ENCODE data around the gene STK40.

The STK40 gene

GRCh38 chr1:36297062-36297461 lies 88.7 kb downstream of the STK40 start:
- Histone ChIP-seq H3K27ac (no peak overlapping the region), H3K36me3 (replicated peaks) (peaks cover 61% of the 10 kb centered on the region), H3K27me3 (replicated peaks) (no peaks in the 10 kb centered on the region), H3K4me3 (ENCODE audit: low read depth, low read length) (no peak overlapping the region)
- DNase-seq: no peak
- in situ Hi-C loops (cut with HindIII; ENCODE audit: low pct_ligation_motif_present, low sequenced_read_pairs): no loop called here
- TF ChIP-seq, protein P1, sequence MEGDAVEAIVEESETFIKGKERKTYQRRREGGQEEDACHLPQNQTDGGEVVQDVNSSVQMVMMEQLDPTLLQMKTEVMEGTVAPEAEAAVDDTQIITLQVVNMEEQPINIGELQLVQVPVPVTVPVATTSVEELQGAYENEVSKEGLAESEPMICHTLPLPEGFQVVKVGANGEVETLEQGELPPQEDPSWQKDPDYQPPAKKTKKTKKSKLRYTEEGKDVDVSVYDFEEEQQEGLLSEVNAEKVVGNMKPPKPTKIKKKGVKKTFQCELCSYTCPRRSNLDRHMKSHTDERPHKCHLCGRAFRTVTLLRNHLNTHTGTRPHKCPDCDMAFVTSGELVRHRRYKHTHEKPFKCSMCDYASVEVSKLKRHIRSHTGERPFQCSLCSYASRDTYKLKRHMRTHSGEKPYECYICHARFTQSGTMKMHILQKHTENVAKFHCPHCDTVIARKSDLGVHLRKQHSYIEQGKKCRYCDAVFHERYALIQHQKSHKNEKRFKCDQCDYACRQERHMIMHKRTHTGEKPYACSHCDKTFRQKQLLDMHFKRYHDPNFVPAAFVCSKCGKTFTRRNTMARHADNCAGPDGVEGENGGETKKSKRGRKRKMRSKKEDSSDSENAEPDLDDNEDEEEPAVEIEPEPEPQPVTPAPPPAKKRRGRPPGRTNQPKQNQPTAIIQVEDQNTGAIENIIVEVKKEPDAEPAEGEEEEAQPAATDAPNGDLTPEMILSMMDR (IDR thresholded peaks at IDR 0.05; ENCODE audit: low read depth, low read length, missing control alignments): no peak

DNA sequence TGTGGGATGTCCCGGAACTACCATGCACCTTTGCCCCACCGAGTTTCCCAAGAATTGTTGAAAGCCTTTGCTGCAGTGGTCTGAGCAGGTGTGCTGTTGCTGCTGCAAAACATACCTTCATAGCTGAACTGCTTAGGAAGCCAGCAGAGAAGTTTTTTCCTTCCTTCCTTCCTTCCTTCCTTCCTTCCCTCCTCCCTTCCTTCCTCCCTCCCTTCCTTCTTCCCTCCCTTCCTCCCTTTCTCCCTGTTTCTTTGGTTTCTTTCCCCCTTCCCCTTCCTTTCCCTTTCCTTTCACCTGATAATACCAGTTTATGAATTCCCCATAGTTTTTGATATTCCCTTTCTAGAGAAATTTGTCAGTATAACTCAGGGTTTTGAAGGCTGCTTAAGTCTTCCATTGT lies 90.3 kb downstream of the STK40 start:
- in situ Hi-C loops (cut with HindIII; ENCODE audit: low pct_ligation_motif_present, low sequenced_read_pairs): no loop called here

More for the DNA sequence above, 90.3 kb downstream of the STK40 start:
- DNase-seq: no peak
- Histone ChIP-seq H3K27me3 (replicated peaks) (no peaks in the 10 kb centered on the region), H3K36me3 (replicated peaks) (peaks cover 59% of the 10 kb centered on the region), H3K4me3 (ENCODE audit: low read depth, low read length) (no peak overlapping the region), H3K27ac (no peak overlapping the region)
- TF ChIP-seq, protein P1 (IDR thresholded peaks at IDR 0.05; ENCODE audit: low read depth, low read length, missing control alignments): no peak

Data from brain microvascular endothelial cell (primary cell).